ENCODE measurements around the gene EPHB1.

The EPHB1 gene

DNA sequence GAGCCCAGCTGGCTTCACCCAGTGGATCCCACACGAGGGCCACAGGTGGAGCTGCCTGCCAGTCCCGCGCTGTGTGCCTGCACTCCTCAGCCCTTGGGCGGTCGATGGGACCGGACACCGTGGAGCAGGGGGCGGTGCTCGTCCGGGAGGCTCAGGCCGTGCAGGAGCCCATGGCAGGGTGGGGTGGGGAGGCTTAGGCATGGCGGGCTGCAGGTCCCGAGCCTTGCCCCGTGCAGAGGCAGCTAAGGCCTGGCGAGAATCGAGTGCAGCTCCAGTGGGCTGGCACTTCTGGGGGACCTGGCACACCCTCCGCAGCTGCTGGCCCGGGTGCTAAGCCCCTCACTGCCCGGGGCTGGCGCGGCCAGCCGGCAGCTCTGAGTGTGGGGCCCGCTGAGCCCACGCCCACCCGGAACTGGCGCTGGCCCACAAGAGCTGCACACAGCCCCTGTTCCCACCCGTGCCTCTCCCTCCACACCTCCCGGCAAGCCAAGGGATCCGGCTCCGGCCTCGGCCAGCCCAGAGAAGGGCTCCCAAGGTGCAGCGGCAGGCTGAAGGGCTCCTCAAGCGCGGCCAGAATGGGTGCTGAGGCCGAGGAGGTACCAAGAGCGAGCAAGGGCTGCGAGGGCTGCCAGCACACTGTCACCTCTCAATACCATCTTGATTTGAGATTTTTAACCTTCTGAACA is 121.4 kb downstream of the EPHB1 start:
- DNase-seq: no peak

DNA sequence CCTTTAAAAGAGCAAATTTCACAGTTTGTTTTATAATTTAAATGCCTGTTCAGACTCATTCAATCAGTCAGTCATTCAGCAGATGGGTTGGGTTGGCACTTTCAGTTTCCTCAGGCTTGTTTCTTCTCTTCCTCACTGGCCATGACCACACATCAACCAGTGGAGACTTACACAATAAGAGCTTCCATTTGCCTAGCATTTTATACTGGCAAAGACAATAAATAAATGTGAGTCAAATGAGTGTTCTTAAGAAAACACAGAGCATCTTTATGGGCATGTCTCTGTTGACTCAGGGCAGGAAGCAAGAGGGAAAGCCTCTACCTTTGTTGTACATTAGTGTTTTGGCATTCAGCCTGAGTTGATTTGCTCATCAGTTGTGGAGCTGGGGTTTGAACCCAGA is 122.6 kb downstream of the EPHB1 start:
- DNase-seq: no peak

DNA sequence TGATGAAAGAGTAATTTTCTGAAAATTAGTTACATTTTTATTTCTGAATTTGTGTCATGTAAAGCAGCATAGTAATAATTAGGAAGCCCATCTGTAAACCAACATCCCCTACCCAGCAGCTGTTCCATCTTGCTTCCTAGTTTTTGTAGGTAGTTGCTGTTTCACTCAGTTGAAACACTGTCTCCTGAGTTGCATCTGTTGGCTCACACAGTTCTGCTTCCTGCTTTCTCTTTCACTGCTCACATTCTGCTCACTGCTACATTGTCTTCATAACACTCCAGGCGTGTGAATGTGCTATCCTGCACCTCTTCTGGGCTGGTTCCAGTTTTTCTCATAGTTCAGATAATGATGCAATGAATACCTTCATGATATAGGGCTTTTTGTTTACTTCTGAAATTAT is 123.4 kb downstream of the EPHB1 start:
- no peak for DNase-seq

DNA sequence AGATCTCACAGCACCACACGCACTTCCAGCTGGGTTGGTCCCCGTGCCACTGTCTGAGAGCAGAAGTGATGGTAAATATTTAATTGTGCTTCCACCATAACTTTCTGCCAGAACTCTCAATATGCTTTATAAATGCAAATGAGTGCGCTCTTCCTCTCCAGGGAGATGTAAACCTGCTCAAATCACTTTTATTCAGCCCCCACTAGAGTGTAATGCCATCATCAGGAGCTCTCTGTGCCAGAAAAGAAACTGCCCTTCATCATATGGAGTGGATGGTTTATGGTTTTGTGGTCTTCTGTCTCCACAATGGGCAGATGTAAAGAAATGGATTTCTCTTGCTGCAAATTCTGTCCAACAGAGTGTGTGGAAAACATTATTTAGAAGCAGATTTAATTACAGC is 127.0 kb downstream of the EPHB1 start:
- no peak for DNase-seq

DNA sequence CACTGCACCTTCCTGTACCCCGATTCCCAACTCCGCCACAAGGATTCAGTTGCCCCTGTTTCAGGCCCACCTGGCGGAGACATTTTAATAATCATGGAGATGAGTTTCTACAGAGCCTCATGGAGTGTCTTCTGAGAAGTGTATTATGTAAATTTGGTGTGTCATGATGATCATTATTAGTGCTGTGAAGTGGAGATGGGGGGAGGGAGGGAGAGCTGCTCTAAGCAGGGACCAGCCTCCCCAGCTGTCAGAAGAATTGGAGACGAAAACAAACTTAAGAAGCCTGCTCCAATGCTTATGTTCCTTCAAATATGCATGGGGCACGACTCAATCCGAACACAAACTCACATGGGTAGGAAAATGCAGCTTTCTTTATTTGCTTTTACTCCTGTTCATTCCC is 127.8 kb downstream of the EPHB1 start:
- DNase-seq: no peak

- DNase-seq: no peak
These were observed 128.2 kb downstream of the EPHB1 start for GRCh38 chr3:134923286-134923685.

GRCh38 chr3:134927599-134927998 is 132.5 kb downstream of the EPHB1 start:
- no peak for DNase-seq

DNA sequence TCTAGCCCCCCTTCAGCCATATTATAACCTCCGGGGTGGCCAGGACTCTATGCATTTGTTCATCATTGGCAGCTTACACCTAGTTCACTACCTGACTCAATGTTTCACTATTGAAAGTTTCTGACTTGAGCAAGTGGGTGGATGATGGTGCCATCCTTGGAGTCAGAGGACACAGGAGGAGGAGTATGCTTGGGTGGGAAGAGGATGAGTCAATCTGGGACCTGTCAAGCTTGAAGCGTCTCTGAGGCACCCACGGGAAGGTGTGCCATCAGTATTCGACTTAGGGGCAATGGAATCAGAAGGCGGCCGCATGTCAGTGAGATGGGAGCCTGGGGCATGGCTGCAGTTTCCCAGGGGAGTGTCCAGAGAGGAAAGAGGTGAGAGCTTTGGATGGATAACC is 133.3 kb downstream of the EPHB1 start:
- no peak for DNase-seq

DNA sequence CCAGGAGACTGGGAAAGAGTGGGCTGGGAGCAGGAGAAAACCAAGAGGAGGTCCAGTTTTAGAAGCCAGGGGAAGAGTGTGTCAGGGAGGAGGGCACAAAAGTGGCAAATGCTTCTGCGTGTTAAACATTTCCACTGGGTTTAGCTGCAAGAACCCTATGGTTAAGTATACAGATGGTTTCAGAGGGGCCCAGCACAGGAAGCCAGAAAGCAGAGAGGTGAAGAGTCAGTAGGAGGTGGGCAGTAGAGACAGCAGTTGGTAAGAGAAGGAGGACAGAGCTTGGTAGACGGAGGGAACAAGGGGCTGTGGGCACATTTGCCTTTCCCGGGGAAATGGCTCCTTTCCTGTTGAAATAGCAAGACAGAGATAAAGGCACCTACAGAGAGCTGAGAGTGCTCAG is 133.8 kb downstream of the EPHB1 start:
- no peak for DNase-seq

DNA sequence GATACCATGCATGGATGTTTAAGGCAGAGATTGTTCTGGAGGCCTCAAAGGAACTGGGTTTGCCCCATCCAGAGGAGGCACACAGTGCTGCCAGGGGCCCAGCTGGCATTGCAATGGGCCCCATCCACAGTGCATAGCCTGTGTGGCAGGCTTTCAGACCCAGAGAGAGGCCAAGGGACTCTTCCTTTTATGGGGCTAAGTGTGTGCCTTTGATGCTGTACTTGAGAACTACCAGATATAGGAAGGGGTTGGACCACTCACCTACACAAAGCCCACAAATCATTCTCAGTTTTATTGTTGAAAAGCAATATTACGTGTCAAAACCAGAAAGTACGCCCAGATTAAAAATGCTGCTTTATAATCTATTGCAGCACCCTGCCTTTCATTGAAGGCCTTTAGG is 134.9 kb downstream of the EPHB1 start:
- no peak for DNase-seq

- no peak for DNase-seq
These were observed 136.2 kb downstream of the EPHB1 start for GRCh38 chr3:134931045-134931785.

- no peak for DNase-seq
These were observed 137.0 kb downstream of the EPHB1 start for GRCh38 chr3:134932035-134932434.

DNA sequence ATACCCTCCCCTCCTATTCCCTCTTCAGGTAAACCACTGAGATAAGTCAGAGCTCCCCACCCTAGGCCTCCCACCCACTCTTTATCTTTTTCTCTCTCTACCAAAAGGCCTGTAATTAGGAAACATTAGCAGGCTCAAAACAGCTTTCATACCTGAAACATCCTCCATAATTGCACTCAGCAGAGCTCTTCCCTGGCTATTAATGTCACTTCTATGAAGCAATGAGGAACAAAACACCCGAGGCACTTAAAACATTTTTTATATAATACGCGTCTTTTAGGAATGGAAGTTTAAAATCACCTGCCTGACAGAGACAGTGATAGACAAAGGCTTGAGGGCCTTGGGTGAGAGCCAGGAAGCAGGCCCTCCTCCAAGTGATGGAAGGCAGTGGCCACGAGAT is 138.9 kb downstream of the EPHB1 start:
- no peak for DNase-seq

DNA sequence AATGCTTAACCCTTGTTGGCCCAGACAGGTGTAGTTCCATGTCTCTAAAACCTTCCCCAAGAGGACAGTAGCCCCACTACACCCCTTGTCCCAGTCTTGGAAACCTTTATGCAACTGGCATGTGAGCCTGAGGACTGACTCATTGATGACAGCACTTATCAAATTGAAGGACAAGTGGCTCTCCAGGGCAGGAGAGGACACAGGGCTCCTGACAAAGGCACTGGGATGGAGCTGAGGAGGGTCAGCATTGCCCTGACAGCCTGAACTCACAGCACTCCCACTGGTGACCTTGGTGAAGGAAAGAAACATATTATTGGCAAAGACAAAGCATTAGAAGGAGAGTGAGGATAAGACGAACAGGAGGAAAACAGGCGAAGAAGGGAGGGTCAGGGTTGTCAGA is 139.9 kb downstream of the EPHB1 start:
- no peak for DNase-seq

- DNase-seq: no peak
These were observed 142.4 kb downstream of the EPHB1 start for GRCh38 chr3:134937256-134938028.

DNA sequence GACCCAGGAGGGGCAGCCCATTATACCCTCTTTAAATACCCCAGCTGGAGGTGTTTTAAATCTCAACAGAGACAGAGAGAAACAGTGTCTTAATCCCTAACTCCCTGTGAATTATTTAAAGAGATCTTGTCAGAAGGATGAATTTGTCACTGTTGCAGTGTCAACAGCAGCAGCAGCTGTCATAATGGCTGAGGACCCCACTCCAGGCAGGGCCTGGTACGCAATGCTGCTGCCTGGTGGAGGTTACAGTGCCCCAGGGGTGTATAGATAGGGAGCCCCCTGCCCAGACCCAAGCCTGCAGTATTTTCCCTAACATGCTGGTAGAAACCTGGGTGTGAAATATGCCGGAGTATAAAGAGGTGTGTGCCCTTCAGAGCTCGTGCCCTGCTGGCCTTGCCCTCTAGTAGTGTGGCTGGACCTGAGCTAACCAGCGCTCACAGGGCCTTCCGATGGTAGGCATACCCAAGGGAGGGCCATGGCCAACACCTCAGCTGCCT is 143.0 kb downstream of the EPHB1 start:
- no peak for DNase-seq

GRCh38 chr3:134939978-134940377 is 144.9 kb downstream of the EPHB1 start:
- no peak for DNase-seq

DNA sequence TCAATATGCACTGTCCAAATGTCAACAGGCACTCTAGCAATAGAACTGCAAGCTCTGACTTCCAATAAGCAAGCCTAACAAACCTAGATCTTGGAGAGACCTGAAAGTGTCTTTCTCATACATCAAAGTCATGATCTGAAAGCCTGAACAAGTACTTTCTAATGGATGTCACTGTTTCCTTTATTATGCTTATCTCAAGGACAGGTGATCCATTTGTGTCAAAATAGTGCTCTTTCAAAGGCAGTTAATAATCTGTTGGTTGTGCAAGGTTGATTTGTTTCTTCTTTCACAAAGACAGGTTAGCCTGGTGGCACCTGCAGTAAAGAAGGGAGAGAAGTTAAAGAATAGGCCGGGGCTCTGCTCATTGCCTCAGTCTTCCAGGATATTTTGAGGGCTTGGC is 146.8 kb downstream of the EPHB1 start:
- DNase-seq: no peak

- DNase-seq: no peak
These were observed 149.4 kb downstream of the EPHB1 start for GRCh38 chr3:134944429-134944828.

DNA sequence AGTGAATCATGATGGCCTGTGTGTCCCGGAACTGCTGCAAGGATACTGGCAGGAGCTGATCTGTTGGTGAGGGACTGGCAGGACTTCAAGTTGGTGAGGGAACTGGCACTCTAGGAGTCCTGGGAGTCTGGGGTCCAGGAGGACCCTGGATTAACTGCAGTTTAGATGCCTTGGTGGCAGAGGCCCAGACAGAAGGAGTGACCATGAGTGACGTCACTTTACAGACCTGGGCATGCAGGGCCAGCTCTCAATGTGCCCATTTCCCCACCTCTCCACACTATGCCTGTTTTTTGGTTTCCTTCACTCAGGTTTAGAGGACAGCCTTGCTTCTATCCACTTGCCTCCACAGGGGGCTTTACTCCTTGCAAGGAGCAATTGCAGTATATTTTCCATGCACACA is 154.1 kb downstream of the EPHB1 start:
- DNase-seq: no peak

DNA sequence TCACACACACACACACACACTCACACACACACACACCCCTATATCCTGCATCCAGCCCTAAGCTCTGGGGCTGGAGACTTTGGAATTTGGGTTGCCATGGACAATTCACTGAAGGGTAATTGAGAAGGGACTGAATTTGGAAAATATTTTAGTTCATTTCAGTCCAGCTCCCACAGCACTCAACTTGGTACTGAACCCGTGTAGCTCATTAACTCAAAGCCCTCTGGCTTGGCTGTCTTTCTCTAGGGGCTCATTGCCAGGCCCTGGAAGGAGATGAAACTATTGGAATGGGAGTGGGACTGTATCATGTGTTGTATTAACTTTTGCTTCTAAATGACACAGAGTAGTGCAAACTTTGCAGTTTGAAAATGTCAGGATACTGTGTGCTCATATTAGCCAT is 157.3 kb downstream of the EPHB1 start:
- no peak for DNase-seq

DNA sequence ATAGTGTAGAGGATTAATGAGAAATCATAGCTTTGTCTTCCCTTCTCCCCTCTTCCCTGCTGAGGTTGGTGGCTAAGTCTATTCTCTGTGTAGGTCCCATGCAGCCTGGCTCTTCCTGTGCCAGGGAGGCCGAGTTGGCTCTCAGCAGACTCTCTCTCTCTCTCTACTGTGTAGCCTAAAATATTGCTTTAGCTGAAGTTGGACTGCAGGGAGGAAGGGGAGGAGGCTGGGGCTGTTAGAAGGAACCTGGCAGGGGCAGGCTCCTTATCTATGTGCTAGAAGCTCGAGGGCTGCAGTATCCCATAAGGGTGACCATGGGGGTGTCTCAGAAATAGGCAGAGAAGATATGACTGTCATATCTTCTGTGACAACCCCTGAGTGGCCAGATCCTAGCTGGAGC is 160.8 kb downstream of the EPHB1 start:
- no peak for DNase-seq

GRCh38 chr3:134956395-134956794 is 161.3 kb downstream of the EPHB1 start:
- DNase-seq: no peak

GRCh38 chr3:134956844-134957243 is 161.8 kb downstream of the EPHB1 start:
- DNase-seq: no peak

Data from activated CD4-positive, alpha-beta T cell treated with anti-CD3 and anti-CD28 coated beads for 1 hour (primary cell).